HCT116 (cell line): ENCODE data around the gene TENM4.
A peak's percentile ranks its signal among the peaks of the same experiment; 100 is the strongest.

Source experiments
- ELF1 ChIP-seq: IDR thresholded peaks from 2 replicates; pipeline ENCODE4 v1.6.1; 2012; ENCODE audit warnings: low read depth, borderline replicate concordance
- EZH2 ChIP-seq: fragments of 200-600 bp; sonication (generic); IDR thresholded peaks from 2 replicates; pipeline ENCODE4 v1.6.1; 2017; ENCODE audit warnings: antibody characterized with exemption, mixed run types
- EZH2phosphoT487 ChIP-seq: fragments of 200-600 bp; IDR thresholded peaks from 2 replicates; pipeline ENCODE4 v1.6.1; 2018; ENCODE audit warnings: antibody characterized with exemption, borderline replicate concordance
- FOSL1 ChIP-seq: IDR thresholded peaks from 2 replicates; pipeline ENCODE4 v1.6.1; 2012; ENCODE audit warnings: low read depth
- MAX ChIP-seq: IDR thresholded peaks from 2 replicates; pipeline ENCODE4 v1.6.1; 2012
- POLR2A ChIP-seq: IDR thresholded peaks from 2 replicates; pipeline ENCODE4 v1.7.0; 2011; ENCODE audit warnings: borderline replicate concordance; ENCODE audit not compliant: insufficient read depth, insufficient read length; ENCODE audit errors: extremely low read depth
- POLR2AphosphoS5 ChIP-seq: IDR thresholded peaks from 2 replicates; pipeline ENCODE4 v1.6.1; 2011; ENCODE audit warnings: mild to moderate bottlenecking, low read depth, low read length, moderate library complexity
- SIN3A ChIP-seq: IDR thresholded peaks from 2 replicates; pipeline ENCODE4 v1.6.1; 2012; ENCODE audit warnings: low read depth
- SP1 ChIP-seq: IDR thresholded peaks from 2 replicates; pipeline ENCODE4 v1.6.1; 2012; ENCODE audit warnings: low read depth
- TCF7L2 ChIP-seq: IDR thresholded peaks from 2 replicates; pipeline ENCODE4 v1.7.0; 2011; ENCODE audit warnings: borderline replicate concordance, inconsistent platforms; ENCODE audit not compliant: insufficient read depth, insufficient read length; ENCODE audit errors: extremely low read depth
- ZNF274 ChIP-seq: fragments of 200-500 bp; sonication (Bioruptor generic); IDR thresholded peaks from 2 replicates; pipeline ENCODE4 v1.6.1; 2014; ENCODE audit warnings: mild to moderate bottlenecking, low read depth, low read length, inconsistent platforms
- TF ChIP-seq, protein P1 (sequence below), 3 experiments: fragments of 200-600 bp in 1 of 3; sonication (generic) in 1 of 3; IDR thresholded peaks in 2 of 3; conservative IDR thresholded peaks in 1 of 3; 2 replicates each; pipeline ENCODE4 v1.5.1; 2012 to 2017; ENCODE audit warnings: low read depth in 2 of 3, low read length in 2 of 3, antibody characterized with exemption in 1 of 3, borderline replicate concordance in 1 of 3, control low read depth in 1 of 3, mild to moderate bottlenecking in 1 of 3, mixed read lengths in 1 of 3, mixed run types in 1 of 3, moderate library complexity in 1 of 3; ENCODE audit not compliant: insufficient read depth in 1 of 3
- TF ChIP-seq, protein P2 (sequence below): IDR thresholded peaks from 2 replicates; pipeline ENCODE4 v1.6.1; 2012; ENCODE audit warnings: low read depth

- TF ChIP-seq, protein P1, sequence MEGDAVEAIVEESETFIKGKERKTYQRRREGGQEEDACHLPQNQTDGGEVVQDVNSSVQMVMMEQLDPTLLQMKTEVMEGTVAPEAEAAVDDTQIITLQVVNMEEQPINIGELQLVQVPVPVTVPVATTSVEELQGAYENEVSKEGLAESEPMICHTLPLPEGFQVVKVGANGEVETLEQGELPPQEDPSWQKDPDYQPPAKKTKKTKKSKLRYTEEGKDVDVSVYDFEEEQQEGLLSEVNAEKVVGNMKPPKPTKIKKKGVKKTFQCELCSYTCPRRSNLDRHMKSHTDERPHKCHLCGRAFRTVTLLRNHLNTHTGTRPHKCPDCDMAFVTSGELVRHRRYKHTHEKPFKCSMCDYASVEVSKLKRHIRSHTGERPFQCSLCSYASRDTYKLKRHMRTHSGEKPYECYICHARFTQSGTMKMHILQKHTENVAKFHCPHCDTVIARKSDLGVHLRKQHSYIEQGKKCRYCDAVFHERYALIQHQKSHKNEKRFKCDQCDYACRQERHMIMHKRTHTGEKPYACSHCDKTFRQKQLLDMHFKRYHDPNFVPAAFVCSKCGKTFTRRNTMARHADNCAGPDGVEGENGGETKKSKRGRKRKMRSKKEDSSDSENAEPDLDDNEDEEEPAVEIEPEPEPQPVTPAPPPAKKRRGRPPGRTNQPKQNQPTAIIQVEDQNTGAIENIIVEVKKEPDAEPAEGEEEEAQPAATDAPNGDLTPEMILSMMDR (IDR thresholded peaks at IDR 0.05 in 2 of 3, conservative IDR thresholded peaks at IDR 0.05 in 1 of 3; ENCODE audit: borderline replicate concordance in 1 of 3, insufficient read depth in 1 of 3, low read depth in 2 of 3, low read length in 2 of 3), result no peak
- no peak for TF ChIP-seq ELF1
- TF ChIP-seq POLR2A, result no peak
- no peak for TF ChIP-seq MAX
- TF ChIP-seq EZH2phosphoT487, result no peak
- TF ChIP-seq FOSL1, result no peak
- TF ChIP-seq EZH2, result peak; percentile 73; the same call in 1 of the 2 replicates
- TF ChIP-seq SP1, result no peak
- no peak for TF ChIP-seq POLR2AphosphoS5
- TF ChIP-seq, protein P2, sequence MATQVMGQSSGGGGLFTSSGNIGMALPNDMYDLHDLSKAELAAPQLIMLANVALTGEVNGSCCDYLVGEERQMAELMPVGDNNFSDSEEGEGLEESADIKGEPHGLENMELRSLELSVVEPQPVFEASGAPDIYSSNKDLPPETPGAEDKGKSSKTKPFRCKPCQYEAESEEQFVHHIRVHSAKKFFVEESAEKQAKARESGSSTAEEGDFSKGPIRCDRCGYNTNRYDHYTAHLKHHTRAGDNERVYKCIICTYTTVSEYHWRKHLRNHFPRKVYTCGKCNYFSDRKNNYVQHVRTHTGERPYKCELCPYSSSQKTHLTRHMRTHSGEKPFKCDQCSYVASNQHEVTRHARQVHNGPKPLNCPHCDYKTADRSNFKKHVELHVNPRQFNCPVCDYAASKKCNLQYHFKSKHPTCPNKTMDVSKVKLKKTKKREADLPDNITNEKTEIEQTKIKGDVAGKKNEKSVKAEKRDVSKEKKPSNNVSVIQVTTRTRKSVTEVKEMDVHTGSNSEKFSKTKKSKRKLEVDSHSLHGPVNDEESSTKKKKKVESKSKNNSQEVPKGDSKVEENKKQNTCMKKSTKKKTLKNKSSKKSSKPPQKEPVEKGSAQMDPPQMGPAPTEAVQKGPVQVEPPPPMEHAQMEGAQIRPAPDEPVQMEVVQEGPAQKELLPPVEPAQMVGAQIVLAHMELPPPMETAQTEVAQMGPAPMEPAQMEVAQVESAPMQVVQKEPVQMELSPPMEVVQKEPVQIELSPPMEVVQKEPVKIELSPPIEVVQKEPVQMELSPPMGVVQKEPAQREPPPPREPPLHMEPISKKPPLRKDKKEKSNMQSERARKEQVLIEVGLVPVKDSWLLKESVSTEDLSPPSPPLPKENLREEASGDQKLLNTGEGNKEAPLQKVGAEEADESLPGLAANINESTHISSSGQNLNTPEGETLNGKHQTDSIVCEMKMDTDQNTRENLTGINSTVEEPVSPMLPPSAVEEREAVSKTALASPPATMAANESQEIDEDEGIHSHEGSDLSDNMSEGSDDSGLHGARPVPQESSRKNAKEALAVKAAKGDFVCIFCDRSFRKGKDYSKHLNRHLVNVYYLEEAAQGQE, result no peak
- no peak for TF ChIP-seq TCF7L2
- no peak for TF ChIP-seq SIN3A
- no peak for TF ChIP-seq ZNF274
These were observed 488.7 kb downstream of the TENM4 start for GRCh38 chr11:78952175-78952574.
